HCT116 (cell line): ENCODE data around the gene ETV7. TPM values are rescaled to one million over a fixed set of nuclear protein-coding genes. Genes with fewer than 3 reads are reported as not detected.

Experiments used
- ATAC-seq: fragments of 200-7000 bp; cut with Tn5 transposase; 2 replicates; pipeline ENCODE4 v1.9.1; 2020; ENCODE audit warnings: mild to moderate bottlenecking, moderate library complexity
- BruUV-seq: library from RNA; stranded (reverse); fragments of 400-500 nt; replicated peaks from 2 replicates; lab custom pipeline; 2021; lab: Mats Ljungman, UMichigan
- CTCF ChIA-PET: fragments of 300-600 bp; sonication (Branson Sonifier 250); formaldehyde crosslinking; loops from one replicate; lab custom pipeline; 2021; ENCODE audit warnings: antibody characterized with exemption; lab: Charles Lee
- POLR2A ChIA-PET: fragments of 300-600, 350-600 bp; sonication (Branson Sonifier 250); formaldehyde crosslinking; loops from one replicate; lab custom pipeline; 2021; ENCODE audit warnings: antibody characterized with exemption; lab: Charles Lee
- RAD21 ChIA-PET, 2 experiments: fragments of 300-600 bp; sonication (Branson Sonifier 250); formaldehyde crosslinking; loops; one replicate each; lab custom pipeline; 2023; ENCODE audit warnings: low total read pairs in 2 of 2; ENCODE audit not compliant: uncharacterized antibody in 2 of 2, unreplicated experiment in 2 of 2, low non-redundant PET in 1 of 2; lab: Charles Lee
- DNase-seq: peaks from one replicate; pipeline ENCODE4 v3.0.0-alpha.2; 2010; ENCODE audit warnings: low read depth, low spot score
- H2AFZ ChIP-seq: fragments of 200-600 bp; shearing (Covaris generic), sonication (generic); 2 replicates; pipeline ENCODE4 v1.6.1; 2017; ENCODE audit warnings: low read depth, mixed run types, mixed read lengths, antibody characterized with exemption, low read length; ENCODE audit not compliant: poor library complexity, severe bottlenecking
- H3K27ac ChIP-seq: 2 replicates; pipeline ENCODE4 v1.5.1; 2012; ENCODE audit warnings: low read depth, low read length
- H3K27me3 ChIP-seq: fragments of 200-600 bp; sonication (generic); 2 replicates; pipeline ENCODE4 v1.6.1; 2016; ENCODE audit warnings: mixed run types, low read length, mixed read lengths; ENCODE audit not compliant: insufficient read depth
- H3K36me3 ChIP-seq, 2 experiments: fragments of 200-500 bp in 1 of 2; fragments of 200-600 bp in 1 of 2; sonication (Bioruptor generic) in 1 of 2; sonication (generic) in 1 of 2; 2 replicates each; pipeline versions ENCODE4 v1.5.1 to v1.6.1; 2014 to 2016; ENCODE audit warnings: low read length in 2 of 2, inconsistent platforms in 1 of 2, mixed read lengths in 1 of 2, mixed run types in 1 of 2; ENCODE audit not compliant: insufficient read depth in 2 of 2, control insufficient read depth in 1 of 2
- H3K4me1 ChIP-seq, 2 experiments: fragments of 200-600 bp in 1 of 2; sonication (generic) in 1 of 2; 2 replicates each; pipeline versions ENCODE4 v1.5.1 to v1.6.1; 2012 to 2017; ENCODE audit warnings: low read length in 2 of 2, inconsistent platforms in 1 of 2, mild to moderate bottlenecking in 1 of 2, mixed read lengths in 1 of 2, mixed run types in 1 of 2, moderate library complexity in 1 of 2; ENCODE audit not compliant: insufficient read depth in 2 of 2, control insufficient read depth in 1 of 2
- H3K4me2 ChIP-seq: fragments of 200-600 bp; sonication (generic); 2 replicates; pipeline ENCODE4 v1.6.1; 2017; ENCODE audit warnings: mixed run types, low read length, mixed read lengths
- H3K4me3 ChIP-seq, 2 experiments: fragments of 200-600 bp in 1 of 2; sonication (generic) in 1 of 2; replicated peaks in 1 of 2; 2 replicates each; pipeline ENCODE4 v1.5.1; 2011 to 2016; ENCODE audit warnings: low read length in 2 of 2, control low read depth in 1 of 2, low read depth in 1 of 2, mild to moderate bottlenecking in 1 of 2, mixed read lengths in 1 of 2, mixed run types in 1 of 2
- H3K79me2 ChIP-seq: fragments of 200-600 bp; sonication (generic); 2 replicates; pipeline ENCODE4 v1.6.1; 2017; ENCODE audit warnings: mild to moderate bottlenecking, mixed run types, low read length, moderate library complexity, mixed read lengths; ENCODE audit not compliant: insufficient read depth
- H3K9ac ChIP-seq: fragments of 200-600 bp; sonication (generic); 2 replicates; pipeline ENCODE4 v1.6.1; 2016; ENCODE audit warnings: low read length, mixed read lengths
- H3K9me2 ChIP-seq: fragments of 200-600 bp; sonication (generic), shearing (Covaris generic); 2 replicates; pipeline ENCODE4 v1.6.1; 2017; ENCODE audit warnings: mixed run types, mild to moderate bottlenecking, moderate library complexity; ENCODE audit not compliant: insufficient read depth
- H3K9me3 ChIP-seq, 2 experiments: fragments of 200-500 bp in 1 of 2; fragments of 200-600 bp in 1 of 2; sonication (Bioruptor generic) in 1 of 2; sonication (generic) in 1 of 2; 2 replicates each; pipeline ENCODE4 v1.6.1; 2014 to 2017; ENCODE audit warnings: low read length in 2 of 2, mixed read lengths in 2 of 2, inconsistent platforms in 1 of 2, low read depth in 1 of 2, mild to moderate bottlenecking in 1 of 2, mixed run types in 1 of 2, moderate library complexity in 1 of 2; ENCODE audit not compliant: control insufficient read depth in 1 of 2, insufficient read depth in 1 of 2
- H4K20me1 ChIP-seq: fragments of 200-600 bp; sonication (generic), shearing (Covaris generic); 2 replicates; pipeline ENCODE4 v1.6.1; 2017; ENCODE audit warnings: mixed run types, mild to moderate bottlenecking, moderate library complexity; ENCODE audit not compliant: insufficient read depth
- ELF1 ChIP-seq: IDR thresholded peaks from 2 replicates; pipeline ENCODE4 v1.6.1; 2012; ENCODE audit warnings: low read depth, borderline replicate concordance
- EZH2 ChIP-seq: fragments of 200-600 bp; sonication (generic); IDR thresholded peaks from 2 replicates; pipeline ENCODE4 v1.6.1; 2017; ENCODE audit warnings: antibody characterized with exemption, mixed run types
- EZH2phosphoT487 ChIP-seq: fragments of 200-600 bp; IDR thresholded peaks from 2 replicates; pipeline ENCODE4 v1.6.1; 2018; ENCODE audit warnings: antibody characterized with exemption, borderline replicate concordance
- FOSL1 ChIP-seq: IDR thresholded peaks from 2 replicates; pipeline ENCODE4 v1.6.1; 2012; ENCODE audit warnings: low read depth
- JUND ChIP-seq: IDR thresholded peaks from 2 replicates; pipeline ENCODE4 v1.6.1; 2012
- POLR2AphosphoS5 ChIP-seq: IDR thresholded peaks from 2 replicates; pipeline ENCODE4 v1.6.1; 2011; ENCODE audit warnings: mild to moderate bottlenecking, low read depth, low read length, moderate library complexity
- RAD21 ChIP-seq: IDR thresholded peaks from 2 replicates; pipeline ENCODE4 v1.6.1; 2012; ENCODE audit warnings: low read depth, mild to moderate bottlenecking
- SIN3A ChIP-seq: IDR thresholded peaks from 2 replicates; pipeline ENCODE4 v1.6.1; 2012; ENCODE audit warnings: low read depth
- SRF ChIP-seq: IDR thresholded peaks from 2 replicates; pipeline ENCODE4 v1.6.1; 2012; ENCODE audit warnings: low read depth
- YY1 ChIP-seq: IDR thresholded peaks from 2 replicates; pipeline ENCODE4 v1.6.1; 2011; ENCODE audit warnings: low read length, low read depth, moderate library complexity, mild to moderate bottlenecking; ENCODE audit not compliant: insufficient replicate concordance; ENCODE audit errors: extremely low read depth
- ZBTB33 ChIP-seq: IDR thresholded peaks from 2 replicates; pipeline ENCODE4 v1.6.1; 2011; ENCODE audit warnings: mild to moderate bottlenecking, low read length, moderate library complexity; ENCODE audit not compliant: insufficient replicate concordance; ENCODE audit errors: extremely low read depth
- ZFX ChIP-seq: fragments of 450-650 bp; IDR thresholded peaks from 2 replicates; pipeline ENCODE4 v1.6.1; 2017
- intact Hi-C: fragments of 100-400 bp; cut with micrococcal nuclease; formaldehyde crosslinking; loops from 2 replicates; pipeline ENCODE4 v1.10.0; 2022
- total RNA-seq: library from RNA; stranded (reverse); gene quantifications from one replicate; pipeline ENCODE4 v1.2.1, GENCODE V29; 2021; ENCODE audit not compliant: unreplicated experiment
- TF ChIP-seq, protein P1 (sequence below), 3 experiments: fragments of 200-600 bp in 1 of 3; sonication (generic) in 1 of 3; IDR thresholded peaks in 2 of 3; conservative IDR thresholded peaks in 1 of 3; 2 replicates each; pipeline ENCODE4 v1.5.1; 2012 to 2017; ENCODE audit warnings: low read depth in 2 of 3, low read length in 2 of 3, antibody characterized with exemption in 1 of 3, borderline replicate concordance in 1 of 3, control low read depth in 1 of 3, mild to moderate bottlenecking in 1 of 3, mixed read lengths in 1 of 3, mixed run types in 1 of 3, moderate library complexity in 1 of 3; ENCODE audit not compliant: insufficient read depth in 1 of 3
- TF ChIP-seq, protein P2 (sequence below): IDR thresholded peaks from 2 replicates; pipeline ENCODE4 v1.6.1; 2012

The ETV7 gene
- total RNA-seq, 1 experiment from 2014 or later, result 1.0 TPM

DNA sequence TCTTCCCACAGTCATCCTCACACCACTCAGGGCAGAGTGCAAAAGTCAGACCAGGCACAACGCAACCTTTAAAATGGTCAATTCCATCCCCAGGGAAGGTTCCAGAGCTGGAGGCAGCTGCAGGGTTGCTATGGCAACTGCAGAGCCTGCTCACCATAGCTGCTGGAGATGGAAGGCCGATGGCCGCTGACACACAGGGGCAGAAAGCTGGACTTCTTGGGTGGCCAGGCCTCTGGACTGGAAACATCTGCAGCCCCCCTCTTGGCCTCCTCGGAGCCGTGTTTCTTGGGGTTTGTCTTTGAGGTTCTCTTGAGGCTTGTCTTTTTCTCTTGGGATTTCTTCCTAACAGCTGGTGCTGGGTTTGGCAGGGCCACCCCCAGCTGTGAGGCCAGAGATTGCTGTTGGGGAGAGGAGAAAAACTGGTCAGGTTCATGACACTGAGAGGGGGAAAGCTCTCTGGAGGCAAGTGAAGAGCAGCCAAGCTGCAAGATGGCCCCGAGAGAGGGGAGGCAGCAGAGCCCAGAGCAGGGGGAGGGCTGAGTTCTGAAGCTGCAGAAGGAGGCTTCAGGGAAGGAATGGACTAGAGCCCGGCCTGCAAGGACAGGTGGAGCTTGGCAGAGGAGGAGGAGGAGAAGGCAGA, 61.0 kb downstream of the ETV7 start:
- Histone ChIP-seq H3K4me2 (no peak overlapping the region), H3K9me2 (no peaks in the 10 kb centered on the region), H3K4me3 (no peak overlapping the region), H2AFZ (no peak overlapping the region), H3K79me2 (no peaks in the 10 kb centered on the region), H4K20me1 (no peaks in the 10 kb centered on the region), H3K27me3 (no peaks in the 10 kb centered on the region), H3K4me1 (no peaks in the 10 kb centered on the region), H3K36me3 (no peaks in the 10 kb centered on the region), H3K27ac (no peak overlapping the region), H3K9me3 (no peaks in the 10 kb centered on the region), H3K9ac (no peak overlapping the region)
- DNase-seq, result no peak
- ATAC-seq, result no peak
- intact Hi-C loops, result no loop called here
- no peak for TF ChIP-seq POLR2AphosphoS5
- TF ChIP-seq JUND, result no peak
- TF ChIP-seq RAD21, result no peak
- TF ChIP-seq EZH2, result no peak
- no peak for TF ChIP-seq ZBTB33
- no peak for TF ChIP-seq SRF
- ChIA-PET CTCF (interaction anchor here (0.9 kb wide), 1 partner anchor 25 kb away, joined by 4 read pairs; no protein-coding TSS in a partner anchor), RAD21 (no interaction called here), POLR2A (no interaction called here)
- no TSS peak for BruUV-seq

- TF ChIP-seq FOSL1, result no peak
- TF ChIP-seq, protein P1, sequence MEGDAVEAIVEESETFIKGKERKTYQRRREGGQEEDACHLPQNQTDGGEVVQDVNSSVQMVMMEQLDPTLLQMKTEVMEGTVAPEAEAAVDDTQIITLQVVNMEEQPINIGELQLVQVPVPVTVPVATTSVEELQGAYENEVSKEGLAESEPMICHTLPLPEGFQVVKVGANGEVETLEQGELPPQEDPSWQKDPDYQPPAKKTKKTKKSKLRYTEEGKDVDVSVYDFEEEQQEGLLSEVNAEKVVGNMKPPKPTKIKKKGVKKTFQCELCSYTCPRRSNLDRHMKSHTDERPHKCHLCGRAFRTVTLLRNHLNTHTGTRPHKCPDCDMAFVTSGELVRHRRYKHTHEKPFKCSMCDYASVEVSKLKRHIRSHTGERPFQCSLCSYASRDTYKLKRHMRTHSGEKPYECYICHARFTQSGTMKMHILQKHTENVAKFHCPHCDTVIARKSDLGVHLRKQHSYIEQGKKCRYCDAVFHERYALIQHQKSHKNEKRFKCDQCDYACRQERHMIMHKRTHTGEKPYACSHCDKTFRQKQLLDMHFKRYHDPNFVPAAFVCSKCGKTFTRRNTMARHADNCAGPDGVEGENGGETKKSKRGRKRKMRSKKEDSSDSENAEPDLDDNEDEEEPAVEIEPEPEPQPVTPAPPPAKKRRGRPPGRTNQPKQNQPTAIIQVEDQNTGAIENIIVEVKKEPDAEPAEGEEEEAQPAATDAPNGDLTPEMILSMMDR (IDR thresholded peaks at IDR 0.05 in 2 of 3, conservative IDR thresholded peaks at IDR 0.05 in 1 of 3; ENCODE audit: borderline replicate concordance in 1 of 3, insufficient read depth in 1 of 3, low read depth in 2 of 3, low read length in 2 of 3), result no peak
- no peak for TF ChIP-seq SIN3A
- TF ChIP-seq, protein P2, sequence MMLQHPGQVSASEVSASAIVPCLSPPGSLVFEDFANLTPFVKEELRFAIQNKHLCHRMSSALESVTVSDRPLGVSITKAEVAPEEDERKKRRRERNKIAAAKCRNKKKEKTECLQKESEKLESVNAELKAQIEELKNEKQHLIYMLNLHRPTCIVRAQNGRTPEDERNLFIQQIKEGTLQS, result no peak
- TF ChIP-seq YY1, result no peak
- no peak for TF ChIP-seq ELF1
- no peak for TF ChIP-seq RAD21
- TF ChIP-seq ZFX, result no peak
- no peak for TF ChIP-seq POLR2AphosphoS5
- TF ChIP-seq JUND, result no peak
- no peak for TF ChIP-seq EZH2phosphoT487
- no peaks in the 10 kb centered on the region for H3K9me3 ChIP-seq
- H3K9ac ChIP-seq, result no peak overlapping the region
- H2AFZ ChIP-seq, result no peak overlapping the region
- ChIA-PET CTCF (interaction anchor here (1.0 to 1.3 kb wide), 2 partner anchors 16 to 23 kb away, joined by 3 to 5 read pairs; no protein-coding TSS in a partner anchor), RAD21 (no interaction called here), POLR2A (no interaction called here)
- no peaks in the 10 kb centered on the region for H3K36me3 ChIP-seq
- peaks cover 10 to 12% of the 10 kb centered on the region in 2 experiments; a peak in 3 of 4 replicates for H3K4me1 ChIP-seq
- no TSS peak for BruUV-seq
- H3K27me3 ChIP-seq, result no peaks in the 10 kb centered on the region
- H3K9me2 ChIP-seq, result no peaks in the 10 kb centered on the region
- no peaks in the 10 kb centered on the region for H3K79me2 ChIP-seq
- H3K4me3 ChIP-seq, result no peak overlapping the region
- no peaks in the 10 kb centered on the region for H4K20me1 ChIP-seq
- no peak overlapping the region for H3K4me2 ChIP-seq
- DNase-seq (no peak), ATAC-seq (no peak)
- H3K27ac ChIP-seq, result no peak overlapping the region
- intact Hi-C loops, result no loop called here
Measured at GRCh38 chr6:36324715-36325114, 62.8 kb downstream of the ETV7 start.
